HepG2 (cell line): ENCODE results near the gene LZTS2. TPM values are rescaled to one million over a fixed set of nuclear protein-coding genes. Genes with fewer than 3 reads are reported as not detected.
A peak's percentile ranks its signal among the peaks of the same experiment; 100 is the strongest.

ENCODE experiments used
- AHR ChIP-seq: IDR thresholded peaks from 2 replicates; pipeline ENCODE4 v1.6.1; 2018; ENCODE audit warnings: missing genetic modification reagents, missing compliant biosample characterization
- ARID2 ChIP-seq: sonication (generic); formaldehyde crosslinking; IDR thresholded peaks from 2 replicates; pipeline ENCODE4 v1.8.1; 2022; ENCODE audit warnings: mild to moderate bottlenecking, missing genetic modification reagents, borderline replicate concordance
- EP300 ChIP-seq, 3 experiments: sonication (generic) in 1 of 3; formaldehyde crosslinking in 1 of 3; IDR thresholded peaks; 2 replicates each; pipeline versions ENCODE4 v1.5.1 to v1.6.1; 2011 to 2020; ENCODE audit warnings: low read depth in 2 of 3, low read length in 2 of 3, borderline replicate concordance in 1 of 3, improper control_type of control experiment in 1 of 3, mild to moderate bottlenecking in 1 of 3, missing genetic modification reagents in 1 of 3, moderate library complexity in 1 of 3
- ESRRA ChIP-seq: sonication (generic); formaldehyde crosslinking; IDR thresholded peaks from 2 replicates; pipeline ENCODE4 v1.5.1; 2020; ENCODE audit warnings: mild to moderate bottlenecking, low read depth, missing genetic modification reagents
- HOXD1 ChIP-seq: sonication (generic); formaldehyde crosslinking; IDR thresholded peaks from 2 replicates; pipeline ENCODE4 v1.5.0; 2020; ENCODE audit warnings: missing genetic modification reagents
- IKZF1 ChIP-seq: fragments of 450-650 bp; IDR thresholded peaks from 2 replicates; pipeline ENCODE4 v1.7.1; 2016
- JARID2 ChIP-seq: sonication (generic); formaldehyde crosslinking; IDR thresholded peaks from 2 replicates; pipeline ENCODE4 v1.8.1; 2023; ENCODE audit warnings: missing genetic modification reagents, inconsistent platforms; ENCODE audit not compliant: insufficient replicate concordance
- MIER3 ChIP-seq: IDR thresholded peaks from 2 replicates; pipeline ENCODE4 v1.6.1; 2016; ENCODE audit warnings: missing compliant biosample characterization, borderline replicate concordance
- MTA3 ChIP-seq: sonication (generic); formaldehyde crosslinking; IDR thresholded peaks from 2 replicates; pipeline ENCODE4 v1.4.0; 2020; ENCODE audit warnings: missing genetic modification reagents
- POLR2AphosphoS2 ChIP-seq: IDR thresholded peaks from 2 replicates; pipeline ENCODE4 v1.6.1; 2011; ENCODE audit warnings: low read depth, low read length, improper control_type of control experiment
- SOX13 ChIP-seq, 3 experiments: fragments of 450-650 bp in 1 of 3; sonication (generic) in 1 of 3; formaldehyde crosslinking in 1 of 3; IDR thresholded peaks in 2 of 3; conservative IDR thresholded peaks in 1 of 3; 2 replicates each; pipeline versions ENCODE4 v1.5.0 to v1.6.1; 2016 to 2020; ENCODE audit warnings: antibody characterized with exemption in 1 of 3, mild to moderate bottlenecking in 1 of 3, missing compliant biosample characterization in 1 of 3, missing genetic modification reagents in 1 of 3, moderate library complexity in 1 of 3
- SP2 ChIP-seq: sonication (generic); formaldehyde crosslinking; IDR thresholded peaks from 2 replicates; pipeline ENCODE4 v1.5.1; 2020; ENCODE audit warnings: mild to moderate bottlenecking, missing genetic modification reagents
- TBX2 ChIP-seq: sonication (generic); formaldehyde crosslinking; IDR thresholded peaks from 2 replicates; pipeline ENCODE4 v1.5.0; 2020; ENCODE audit warnings: missing genetic modification reagents, mild to moderate bottlenecking, borderline replicate concordance
- ZKSCAN1 ChIP-seq: fragments of 150-350 bp; IDR thresholded peaks from 2 replicates; pipeline ENCODE4 v1.6.1; 2014; ENCODE audit warnings: low read length
- ZNF552 ChIP-seq: sonication (generic); formaldehyde crosslinking; IDR thresholded peaks from 2 replicates; pipeline ENCODE4 v1.9.0; 2022; ENCODE audit warnings: missing genetic modification reagents, mild to moderate bottlenecking, borderline replicate concordance
- ZNF598 ChIP-seq: sonication (generic); formaldehyde crosslinking; IDR thresholded peaks from 2 replicates; pipeline ENCODE4 v1.5.1; 2020; ENCODE audit warnings: mild to moderate bottlenecking, missing genetic modification reagents, borderline replicate concordance
- ZNF816 ChIP-seq: sonication (generic); formaldehyde crosslinking; IDR thresholded peaks from 2 replicates; pipeline ENCODE4 v1.8.0; 2022; ENCODE audit warnings: missing genetic modification reagents, mild to moderate bottlenecking, borderline replicate concordance
- polyA plus RNA-seq, 8 experiments: library from polyadenylated mRNA; depleted of rRNA in 3 of 8; stranded (reverse) in 7 of 8; unstranded in 1 of 8; fragments of >200 nt; fragmentation: Illumina TruSeq in 4 of 8; extraction: Trizol in 4 of 8; gene quantifications; 2 replicates each; pipeline versions ENCODE4 v1.2.1 to v1.2.3, GENCODE V29; 2011 to 2016; ENCODE audit warnings: low read depth in 4 of 8, missing spikeins in 1 of 8, mixed read lengths in 1 of 8; ENCODE audit not compliant: insufficient read depth in 1 of 8
- total RNA-seq, 5 experiments: library from RNA; depleted of rRNA; stranded (reverse); fragments of >200 nt; fragmentation: Illumina TruSeq; extraction: Trizol; gene quantifications; 2 replicates each; pipeline ENCODE4 v1.2.3, GENCODE V29; 2016; ENCODE audit warnings: low read depth in 1 of 5
- TF ChIP-seq, protein P1 (sequence below): sonication (generic); formaldehyde crosslinking; IDR thresholded peaks from 2 replicates; pipeline ENCODE4 v1.9.0; 2022; ENCODE audit warnings: low read depth, missing genetic modification reagents
- TF ChIP-seq, protein P2 (sequence below): sonication (generic); formaldehyde crosslinking; IDR thresholded peaks from 2 replicates; pipeline ENCODE4 v1.4.0; 2020; ENCODE audit warnings: low read depth, missing genetic modification reagents
- TF ChIP-seq, protein P3 (sequence below): sonication (generic); formaldehyde crosslinking; IDR thresholded peaks from 2 replicates; pipeline ENCODE4 v1.5.0; 2020; ENCODE audit warnings: mild to moderate bottlenecking, missing genetic modification reagents

Gene LZTS2
- total and polyA plus RNA-seq, 2 of the 13 experiments (the other 11 are each of a cell fraction or from before 2014, with no cell fraction given): 43.6 to 65.6 TPM

DNA sequence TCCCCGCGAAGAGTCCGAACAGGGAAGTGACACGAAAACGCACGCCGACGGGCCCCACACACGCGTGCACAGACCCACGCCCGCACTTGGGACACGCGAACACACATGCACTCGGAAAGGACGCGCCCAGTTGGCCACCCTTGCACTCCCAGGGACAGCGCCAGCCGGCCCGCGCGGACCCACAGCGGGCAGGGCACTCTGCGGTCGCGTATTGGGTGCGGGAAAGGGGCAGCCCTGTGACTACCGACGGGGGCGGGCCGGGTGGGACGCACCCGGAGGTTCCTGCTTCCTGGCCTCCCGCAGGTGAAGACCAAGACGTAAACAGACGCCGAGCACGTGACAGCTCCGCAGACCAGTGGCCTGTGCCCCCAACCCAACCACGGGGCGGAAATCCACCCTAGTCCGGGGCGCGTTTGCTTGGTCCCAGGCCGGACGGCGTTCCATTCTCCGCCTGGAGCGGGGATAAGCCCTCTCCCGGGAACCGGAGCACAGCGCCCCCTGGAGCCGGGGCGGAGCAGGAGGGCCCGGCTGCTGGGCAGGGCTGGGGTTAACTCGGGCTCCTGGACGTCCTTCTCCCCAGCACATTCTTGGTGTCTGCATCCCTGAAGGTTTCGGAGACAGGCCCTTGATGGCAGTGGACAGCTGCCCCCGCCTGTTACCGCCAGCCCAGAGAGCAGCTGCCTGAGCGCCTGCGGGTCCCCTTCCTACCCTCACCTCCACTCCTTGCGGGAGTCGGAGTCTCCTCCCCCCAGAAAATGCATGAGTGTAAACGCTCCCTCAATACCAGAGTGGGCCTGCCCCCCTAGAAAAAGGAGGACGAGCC is 2.0 kb upstream of the LZTS2 start (continued):
- TF ChIP-seq MTA3 (CRISPR knock-in tag) (no peak), SP2 (CRISPR knock-in tag) (peak; percentile 28; the same call in 1 of the 2 replicates), TBX2 (CRISPR knock-in tag) (peak; percentile 40; the same call in 1 of the 2 replicates), ESRRA (CRISPR knock-in tag) (no peak), AHR (0 out of 2 replicates have a peak, but pooled peaks have one; percentile 45), ZNF816 (0 out of 2 replicates have a peak, but pooled peaks have one; percentile 10), SOX13 (IDR thresholded peaks at IDR 0.05) (no peak), SOX13 (CRISPR knock-in tag; conservative IDR thresholded peaks at IDR 0.05 in 1 of 2, IDR thresholded peaks at IDR 0.05 in 1 of 2) (no peak; a peak in 1 of 4 replicates), ZNF552 (CRISPR knock-in tag) (peak; percentile 55; the same call in 1 of the 2 replicates), ARID2 (no peak), POLR2AphosphoS2 (no peak), ZNF598 (CRISPR knock-in tag) (no peak), MIER3 (CRISPR knock-in tag) (0 out of 2 replicates have a peak, but pooled peaks have one; percentile 40), IKZF1 (no peak), HOXD1 (CRISPR knock-in tag) (no peak), ZKSCAN1 (no peak), EP300 (IDR thresholded peaks at IDR 0.05; ENCODE audit: low read depth in 2 of 2, low read length in 2 of 2) (no peak), EP300 (CRISPR knock-in tag; IDR thresholded peaks at IDR 0.05; ENCODE audit: borderline replicate concordance) (no peak), JARID2 (CRISPR knock-in tag) (no peak)
- TF ChIP-seq, protein P1, sequence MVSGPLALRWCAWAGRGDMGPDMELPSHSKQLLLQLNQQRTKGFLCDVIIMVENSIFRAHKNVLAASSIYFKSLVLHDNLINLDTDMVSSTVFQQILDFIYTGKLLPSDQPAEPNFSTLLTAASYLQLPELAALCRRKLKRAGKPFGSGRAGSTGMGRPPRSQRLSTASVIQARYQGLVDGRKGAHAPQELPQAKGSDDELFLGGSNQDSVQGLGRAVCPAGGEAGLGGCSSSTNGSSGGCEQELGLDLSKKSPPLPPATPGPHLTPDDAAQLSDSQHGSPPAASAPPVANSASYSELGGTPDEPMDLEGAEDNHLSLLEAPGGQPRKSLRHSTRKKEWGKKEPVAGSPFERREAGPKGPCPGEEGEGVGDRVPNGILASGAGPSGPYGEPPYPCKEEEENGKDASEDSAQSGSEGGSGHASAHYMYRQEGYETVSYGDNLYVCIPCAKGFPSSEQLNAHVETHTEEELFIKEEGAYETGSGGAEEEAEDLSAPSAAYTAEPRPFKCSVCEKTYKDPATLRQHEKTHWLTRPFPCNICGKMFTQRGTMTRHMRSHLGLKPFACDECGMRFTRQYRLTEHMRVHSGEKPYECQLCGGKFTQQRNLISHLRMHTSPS (CRISPR knock-in tag): no peak; the same call in 1 of the 2 replicates
- TF ChIP-seq, protein P2, sequence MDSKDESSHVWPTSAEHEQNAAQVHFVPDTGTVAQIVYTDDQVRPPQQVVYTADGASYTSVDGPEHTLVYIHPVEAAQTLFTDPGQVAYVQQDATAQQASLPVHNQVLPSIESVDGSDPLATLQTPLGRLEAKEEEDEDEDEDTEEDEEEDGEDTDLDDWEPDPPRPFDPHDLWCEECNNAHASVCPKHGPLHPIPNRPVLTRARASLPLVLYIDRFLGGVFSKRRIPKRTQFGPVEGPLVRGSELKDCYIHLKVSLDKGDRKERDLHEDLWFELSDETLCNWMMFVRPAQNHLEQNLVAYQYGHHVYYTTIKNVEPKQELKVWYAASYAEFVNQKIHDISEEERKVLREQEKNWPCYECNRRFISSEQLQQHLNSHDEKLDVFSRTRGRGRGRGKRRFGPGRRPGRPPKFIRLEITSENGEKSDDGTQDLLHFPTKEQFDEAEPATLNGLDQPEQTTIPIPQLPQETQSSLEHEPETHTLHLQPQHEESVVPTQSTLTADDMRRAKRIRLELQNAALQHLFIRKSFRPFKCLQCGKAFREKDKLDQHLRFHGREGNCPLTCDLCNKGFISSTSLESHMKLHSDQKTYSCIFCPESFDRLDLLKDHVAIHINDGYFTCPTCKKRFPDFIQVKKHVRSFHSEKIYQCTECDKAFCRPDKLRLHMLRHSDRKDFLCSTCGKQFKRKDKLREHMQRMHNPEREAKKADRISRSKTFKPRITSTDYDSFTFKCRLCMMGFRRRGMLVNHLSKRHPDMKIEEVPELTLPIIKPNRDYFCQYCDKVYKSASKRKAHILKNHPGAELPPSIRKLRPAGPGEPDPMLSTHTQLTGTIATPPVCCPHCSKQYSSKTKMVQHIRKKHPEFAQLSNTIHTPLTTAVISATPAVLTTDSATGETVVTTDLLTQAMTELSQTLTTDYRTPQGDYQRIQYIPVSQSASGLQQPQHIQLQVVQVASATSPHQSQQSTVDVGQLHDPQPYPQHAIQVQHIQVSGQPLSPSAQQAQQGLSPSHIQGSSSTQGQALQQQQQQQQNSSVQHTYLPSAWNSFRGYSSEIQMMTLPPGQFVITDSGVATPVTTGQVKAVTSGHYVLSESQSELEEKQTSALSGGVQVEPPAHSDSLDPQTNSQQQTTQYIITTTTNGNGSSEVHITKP (CRISPR knock-in tag): peak; percentile 3; the same call in 1 of the 2 replicates
- TF ChIP-seq, protein P3, sequence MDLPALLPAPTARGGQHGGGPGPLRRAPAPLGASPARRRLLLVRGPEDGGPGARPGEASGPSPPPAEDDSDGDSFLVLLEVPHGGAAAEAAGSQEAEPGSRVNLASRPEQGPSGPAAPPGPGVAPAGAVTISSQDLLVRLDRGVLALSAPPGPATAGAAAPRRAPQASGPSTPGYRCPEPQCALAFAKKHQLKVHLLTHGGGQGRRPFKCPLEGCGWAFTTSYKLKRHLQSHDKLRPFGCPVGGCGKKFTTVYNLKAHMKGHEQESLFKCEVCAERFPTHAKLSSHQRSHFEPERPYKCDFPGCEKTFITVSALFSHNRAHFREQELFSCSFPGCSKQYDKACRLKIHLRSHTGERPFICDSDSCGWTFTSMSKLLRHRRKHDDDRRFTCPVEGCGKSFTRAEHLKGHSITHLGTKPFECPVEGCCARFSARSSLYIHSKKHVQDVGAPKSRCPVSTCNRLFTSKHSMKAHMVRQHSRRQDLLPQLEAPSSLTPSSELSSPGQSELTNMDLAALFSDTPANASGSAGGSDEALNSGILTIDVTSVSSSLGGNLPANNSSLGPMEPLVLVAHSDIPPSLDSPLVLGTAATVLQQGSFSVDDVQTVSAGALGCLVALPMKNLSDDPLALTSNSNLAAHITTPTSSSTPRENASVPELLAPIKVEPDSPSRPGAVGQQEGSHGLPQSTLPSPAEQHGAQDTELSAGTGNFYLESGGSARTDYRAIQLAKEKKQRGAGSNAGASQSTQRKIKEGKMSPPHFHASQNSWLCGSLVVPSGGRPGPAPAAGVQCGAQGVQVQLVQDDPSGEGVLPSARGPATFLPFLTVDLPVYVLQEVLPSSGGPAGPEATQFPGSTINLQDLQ (CRISPR knock-in tag): 0 out of 2 replicates have a peak, but pooled peaks have one; percentile 65
